ENCODE data around the gene NASP. TPM values are rescaled to one million over a fixed set of nuclear protein-coding genes. Genes with fewer than 3 reads are reported as not detected.

The NASP gene
- total RNA-seq, 1 donor from 2014 or later, result 258 TPM

DNA sequence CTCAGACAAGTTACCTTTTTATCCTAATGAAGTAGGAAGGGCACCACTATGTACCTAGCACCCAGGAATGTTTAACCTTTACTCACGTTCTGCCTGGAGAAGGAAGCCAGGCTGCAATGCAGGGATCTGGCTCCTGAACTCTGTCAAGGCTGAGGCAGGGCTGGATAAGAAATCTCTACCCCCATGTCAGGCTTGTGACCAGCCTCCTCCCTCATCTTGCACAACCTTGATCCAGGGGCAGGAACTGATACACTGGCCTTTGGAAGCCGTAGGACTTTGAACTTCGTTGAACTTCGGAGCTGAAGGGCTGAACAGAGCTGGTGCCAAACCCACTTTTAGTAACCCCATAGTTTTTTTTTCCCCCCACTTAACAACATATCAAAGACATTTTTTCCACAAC lies 41.2 kb upstream of the NASP start:
- no peak for DNase-seq (ENCODE audit: low spot score, unreplicated experiment)
- Mint-ChIP-seq H3K9me3 (ENCODE audit: low read depth) (no peaks in the 10 kb centered on the region), H3K4me1 (ENCODE audit: low read depth) (peaks cover 8% of the 10 kb centered on the region), H3K27ac (no peak overlapping the region), H3K27me3 (peaks cover 9% of the 10 kb centered on the region), H3K4me3 (ENCODE audit: low read depth) (no peak overlapping the region), H3K36me3 (ENCODE audit: insufficient read depth) (no peaks in the 10 kb centered on the region)
- no peak for TF ChIP-seq CTCF (IDR thresholded peaks at IDR 0.05; ENCODE audit: unreplicated experiment)

DNA sequence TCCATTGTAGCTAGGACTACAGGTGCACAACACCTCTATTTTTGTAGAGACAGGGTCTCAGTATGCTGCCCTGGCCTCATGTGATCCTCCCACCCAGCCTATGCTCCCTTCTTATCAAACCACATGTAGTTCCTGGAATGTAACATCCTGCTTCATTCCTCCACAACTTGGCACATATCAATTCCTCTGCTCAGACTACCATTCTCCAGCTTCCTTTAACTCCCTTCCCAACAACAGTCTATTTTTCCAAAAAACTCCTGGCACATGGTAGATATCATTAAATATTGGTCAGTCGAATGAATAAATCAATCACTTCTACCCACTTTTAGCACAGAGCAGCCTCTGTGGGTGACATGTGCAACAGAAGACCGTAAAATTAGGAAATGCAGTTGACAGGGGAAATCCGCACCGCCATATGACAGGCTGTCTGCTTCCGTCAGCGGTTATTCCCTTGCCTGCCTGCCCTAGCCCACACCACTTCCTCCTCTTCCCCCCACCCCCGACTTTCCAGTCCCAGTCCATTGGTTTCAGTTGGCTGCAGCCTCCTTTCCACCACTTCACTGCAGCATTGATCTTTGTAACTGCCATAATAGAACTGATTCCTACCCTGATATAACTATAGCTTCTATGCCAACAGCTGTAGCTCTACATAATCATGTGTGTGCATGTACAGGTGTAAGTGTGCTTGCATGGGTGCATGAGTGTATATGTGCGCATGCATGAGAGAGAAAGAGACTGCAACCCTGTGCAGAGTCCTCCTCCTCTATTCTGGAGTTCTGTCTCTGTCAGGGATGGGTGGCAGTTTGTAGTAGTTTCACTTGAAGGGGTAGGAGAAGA lies 40.0 kb upstream of the NASP start:
- no peak overlapping the region for H3K27ac Mint-ChIP-seq
- DNase-seq (ENCODE audit: low spot score, unreplicated experiment), result no peak
- peaks cover 8% of the 10 kb centered on the region for H3K4me1 Mint-ChIP-seq (ENCODE audit: low read depth)
- H3K36me3 Mint-ChIP-seq (ENCODE audit: insufficient read depth), result no peaks in the 10 kb centered on the region
- H3K4me3 Mint-ChIP-seq (ENCODE audit: low read depth), result no peak overlapping the region
- no peaks in the 10 kb centered on the region for H3K9me3 Mint-ChIP-seq (ENCODE audit: low read depth)
- no peak for TF ChIP-seq CTCF (IDR thresholded peaks at IDR 0.05; ENCODE audit: unreplicated experiment)
- H3K27me3 Mint-ChIP-seq, result peaks cover 9% of the 10 kb centered on the region

- peaks cover 9% of the 10 kb centered on the region for H3K27me3 Mint-ChIP-seq
- H3K4me1 Mint-ChIP-seq (ENCODE audit: low read depth), result peaks cover 8% of the 10 kb centered on the region
- H3K36me3 Mint-ChIP-seq (ENCODE audit: insufficient read depth), result no peaks in the 10 kb centered on the region
- no peak for TF ChIP-seq CTCF (IDR thresholded peaks at IDR 0.05; ENCODE audit: unreplicated experiment)
- H3K27ac Mint-ChIP-seq, result no peak overlapping the region
- H3K4me3 Mint-ChIP-seq (ENCODE audit: low read depth), result no peak overlapping the region
- H3K9me3 Mint-ChIP-seq (ENCODE audit: low read depth), result no peaks in the 10 kb centered on the region
- no peak for DNase-seq (ENCODE audit: low spot score, unreplicated experiment)
Observed at GRCh38 chr1:45544530-45544929, 39.3 kb upstream of the NASP start.

DNA sequence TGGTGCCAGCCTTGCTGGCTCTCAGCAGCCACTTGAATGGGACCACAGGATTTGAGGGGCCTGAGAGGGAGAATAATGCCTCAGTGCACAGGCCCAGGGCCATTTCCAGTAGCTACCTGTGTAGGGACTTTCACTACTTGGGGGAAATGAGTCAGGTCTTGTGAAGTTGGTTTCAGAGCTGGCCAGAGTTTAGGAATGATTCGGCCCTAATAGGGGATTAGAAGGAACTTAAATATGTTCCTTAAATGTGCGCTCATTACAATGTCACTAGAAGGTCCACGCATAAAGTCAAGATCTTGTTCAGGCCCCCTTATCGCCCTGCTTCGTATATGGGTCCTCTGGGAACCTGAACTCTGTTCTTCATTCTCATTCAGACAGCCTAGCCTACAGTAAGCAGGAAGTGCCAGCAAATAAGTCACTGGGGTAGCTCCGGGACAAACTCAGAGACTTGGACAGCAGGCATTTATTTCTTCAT lies 38.8 kb upstream of the NASP start:
- Mint-ChIP-seq H3K4me1 (ENCODE audit: low read depth) (peaks cover 8% of the 10 kb centered on the region), H3K4me3 (ENCODE audit: low read depth) (no peak overlapping the region), H3K27me3 (peaks cover 9% of the 10 kb centered on the region), H3K9me3 (ENCODE audit: low read depth) (no peaks in the 10 kb centered on the region), H3K36me3 (ENCODE audit: insufficient read depth) (no peaks in the 10 kb centered on the region), H3K27ac (peak overlapping the region; percentile 84)
- no peak for DNase-seq (ENCODE audit: low spot score, unreplicated experiment)
- TF ChIP-seq CTCF (IDR thresholded peaks at IDR 0.05; ENCODE audit: unreplicated experiment), result no peak

DNA sequence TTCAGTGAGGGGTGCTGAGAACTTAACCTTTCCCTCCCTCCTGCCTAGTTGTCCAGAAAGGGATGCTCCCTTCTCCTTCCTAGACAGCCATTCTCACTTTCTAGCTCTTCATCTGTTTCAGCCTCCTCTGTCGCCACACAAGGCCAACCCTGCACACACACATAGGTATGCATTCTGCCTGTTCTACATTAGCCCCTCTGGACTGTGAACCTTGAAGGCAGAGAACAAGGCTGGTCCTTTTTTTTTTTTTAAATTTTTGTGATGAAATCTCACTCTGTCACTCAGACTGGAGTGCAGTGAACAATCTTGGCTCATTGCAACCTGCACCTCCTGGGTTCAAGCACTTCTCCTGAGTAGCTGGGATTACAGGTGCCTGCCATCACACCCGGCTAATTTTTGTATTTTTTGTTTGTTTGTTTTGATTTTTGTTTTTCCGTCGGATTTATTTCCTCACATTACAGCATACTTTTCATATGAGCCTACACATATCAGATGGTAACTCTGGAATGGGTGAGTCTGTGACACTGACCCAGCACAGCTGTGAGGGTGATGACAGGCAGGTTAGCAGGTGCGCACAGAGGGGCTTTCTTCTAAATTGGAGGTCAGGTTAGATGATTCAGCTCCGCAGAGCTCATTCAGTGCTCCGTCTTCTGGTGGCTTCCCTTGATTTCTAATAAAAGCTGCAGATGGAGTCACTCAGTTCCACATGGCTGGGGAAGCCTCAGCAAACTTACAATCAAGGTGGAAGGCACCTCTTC lies 38.1 kb upstream of the NASP start:
- no peak for DNase-seq (ENCODE audit: low spot score, unreplicated experiment)
- Mint-ChIP-seq H3K4me1 (ENCODE audit: low read depth) (peaks cover 8% of the 10 kb centered on the region), H3K9me3 (ENCODE audit: low read depth) (no peaks in the 10 kb centered on the region), H3K27ac (no peak overlapping the region), H3K27me3 (peaks cover 9% of the 10 kb centered on the region), H3K4me3 (ENCODE audit: low read depth) (no peak overlapping the region), H3K36me3 (ENCODE audit: insufficient read depth) (no peaks in the 10 kb centered on the region)
- TF ChIP-seq CTCF (IDR thresholded peaks at IDR 0.05; ENCODE audit: unreplicated experiment), result no peak
